Activated T-cell treated with anti-CD3 and anti-CD28 coated beads, Interleukin-2, amount 50 U/mL, for 24 hours (primary cell): ENCODE data around the gene PGAP1.
"Not testable (repeated sequence)": the region's sequence is repeated elsewhere in the genome, so short reads cannot be mapped to it uniquely, and the experiment has no call there.

Source experiments
- DNase-seq: peaks from one replicate; pipeline ENCODE4 v3.0.0-alpha.2; 2020
- H3K27ac Mint-ChIP-seq: 2 replicates; pipeline ENCODE4 v1.8.0; 2020; ENCODE audit warnings: mild to moderate bottlenecking, mixed read lengths
- H3K27me3 Mint-ChIP-seq: 2 replicates; pipeline ENCODE4 v1.8.0; 2020; ENCODE audit warnings: mixed read lengths
- H3K36me3 Mint-ChIP-seq: 2 replicates; pipeline ENCODE4 v1.8.0; 2020; ENCODE audit warnings: low read depth, mixed read lengths
- H3K4me1 Mint-ChIP-seq: 2 replicates; pipeline ENCODE4 v1.8.0; 2020; ENCODE audit warnings: low read depth, mixed read lengths
- H3K4me3 Mint-ChIP-seq: 2 replicates; pipeline ENCODE4 v1.8.0; 2020; ENCODE audit warnings: mild to moderate bottlenecking, moderate library complexity, mixed read lengths
- H3K9me3 Mint-ChIP-seq: 2 replicates; pipeline ENCODE4 v1.8.0; 2020; ENCODE audit warnings: mixed read lengths

Gene PGAP1

GRCh38 chr2:196931555-196931954, 5.0 kb upstream of the PGAP1 start:
- peaks cover 7% of the 10 kb centered on the region for H3K36me3 Mint-ChIP-seq
- H3K4me3 Mint-ChIP-seq: no peak overlapping the region
- H3K27me3 Mint-ChIP-seq: no peaks in the 10 kb centered on the region
- H3K9me3 Mint-ChIP-seq: no peaks in the 10 kb centered on the region
- no peak overlapping the region for H3K27ac Mint-ChIP-seq
- H3K4me1 Mint-ChIP-seq: peaks cover 15% of the 10 kb centered on the region
- DNase-seq: no peak

GRCh38 chr2:196927376-196928225, 1.1 kb upstream of the PGAP1 start:
- H3K9me3 Mint-ChIP-seq: no peaks in the 10 kb centered on the region
- no peaks in the 10 kb centered on the region for H3K27me3 Mint-ChIP-seq
- peak; percentile 56 for DNase-seq
- peaks cover 38% of the 10 kb centered on the region for H3K4me1 Mint-ChIP-seq
- H3K4me3 Mint-ChIP-seq: peak overlapping the region; percentile 95
- H3K27ac Mint-ChIP-seq: peak overlapping the region; percentile 99
- peaks cover 20% of the 10 kb centered on the region for H3K36me3 Mint-ChIP-seq

GRCh38 chr2:196925768-196926561, 542 bp downstream of the PGAP1 start:
- Mint-ChIP-seq H3K9me3 (no peaks in the 10 kb centered on the region), H3K27ac (peak overlapping the region; percentile 99), H3K27me3 (no peaks in the 10 kb centered on the region), H3K4me3 (peak overlapping the region; percentile 95), H3K36me3 (peaks cover 20% of the 10 kb centered on the region), H3K4me1 (peaks cover 46% of the 10 kb centered on the region)
- peak; percentile 63 for DNase-seq

- Mint-ChIP-seq H3K9me3 (no peaks in the 10 kb centered on the region), H3K27ac (peak overlapping the region; percentile 99), H3K4me3 (peak overlapping the region; percentile 95), H3K4me1 (peaks cover 51% of the 10 kb centered on the region), H3K27me3 (no peaks in the 10 kb centered on the region), H3K36me3 (peaks cover 23% of the 10 kb centered on the region)
- no peak for DNase-seq
These were observed 1.3 kb downstream of the PGAP1 start for GRCh38 chr2:196925051-196925767.

GRCh38 chr2:196924051-196924450, 2.5 kb downstream of the PGAP1 start:
- Mint-ChIP-seq H3K9me3 (peaks cover under 1% of the 10 kb centered on the region), H3K4me1 (peaks cover 56% of the 10 kb centered on the region), H3K36me3 (peaks cover 31% of the 10 kb centered on the region), H3K27me3 (no peaks in the 10 kb centered on the region), H3K27ac (no peak overlapping the region), H3K4me3 (peak overlapping the region; percentile 95)
- no peak for DNase-seq

GRCh38 chr2:196918927-196919326, 7.6 kb downstream of the PGAP1 start:
- peaks cover 9% of the 10 kb centered on the region for H3K9me3 Mint-ChIP-seq
- no peak for DNase-seq
- H3K4me3 Mint-ChIP-seq: no peak overlapping the region
- peaks cover 58% of the 10 kb centered on the region for H3K36me3 Mint-ChIP-seq
- H3K27me3 Mint-ChIP-seq: no peaks in the 10 kb centered on the region
- H3K4me1 Mint-ChIP-seq: peaks cover 58% of the 10 kb centered on the region
- H3K27ac Mint-ChIP-seq: peak overlapping the region; percentile 1

- DNase-seq: no peak
- H3K27me3 Mint-ChIP-seq: no peaks in the 10 kb centered on the region
- H3K36me3 Mint-ChIP-seq: peaks cover 69% of the 10 kb centered on the region
- H3K4me1 Mint-ChIP-seq: peaks cover 53% of the 10 kb centered on the region
- H3K27ac Mint-ChIP-seq: no peak overlapping the region
- H3K4me3 Mint-ChIP-seq: no peak overlapping the region
- peaks cover 9% of the 10 kb centered on the region for H3K9me3 Mint-ChIP-seq
These were observed 8.7 kb downstream of the PGAP1 start for GRCh38 chr2:196917802-196918201.

GRCh38 chr2:196915507-196916189, 10.9 kb downstream of the PGAP1 start:
- Mint-ChIP-seq H3K27ac (peak overlapping the region; percentile 94), H3K9me3 (peaks cover 9% of the 10 kb centered on the region), H3K4me1 (peaks cover 41% of the 10 kb centered on the region), H3K27me3 (no peaks in the 10 kb centered on the region), H3K4me3 (peak overlapping the region; percentile 31), H3K36me3 (peaks cover 81% of the 10 kb centered on the region)
- DNase-seq: no peak

GRCh38 chr2:196914867-196915460, 11.5 kb downstream of the PGAP1 start:
- no peak for DNase-seq
- peak overlapping the region; percentile 94 for H3K27ac Mint-ChIP-seq
- H3K4me1 Mint-ChIP-seq: peaks cover 38% of the 10 kb centered on the region
- peaks cover 9% of the 10 kb centered on the region for H3K9me3 Mint-ChIP-seq
- peak overlapping the region; percentile 31 for H3K4me3 Mint-ChIP-seq
- H3K27me3 Mint-ChIP-seq: no peaks in the 10 kb centered on the region
- H3K36me3 Mint-ChIP-seq: peaks cover 78% of the 10 kb centered on the region

- peaks cover 6% of the 10 kb centered on the region for H3K9me3 Mint-ChIP-seq
- H3K36me3 Mint-ChIP-seq: peaks cover 67% of the 10 kb centered on the region
- peaks cover 30% of the 10 kb centered on the region for H3K4me1 Mint-ChIP-seq
- H3K27me3 Mint-ChIP-seq: no peaks in the 10 kb centered on the region
- no peak for DNase-seq
- peak overlapping the region; percentile 94 for H3K27ac Mint-ChIP-seq
- H3K4me3 Mint-ChIP-seq: no peak overlapping the region
These were observed 12.8 kb downstream of the PGAP1 start for GRCh38 chr2:196913691-196914090.

GRCh38 chr2:196905365-196905764, 21.1 kb downstream of the PGAP1 start:
- not testable (repeated sequence) for H3K27me3 Mint-ChIP-seq, DNase-seq, H3K27ac Mint-ChIP-seq, H3K4me1 Mint-ChIP-seq, H3K9me3 Mint-ChIP-seq
- peaks cover 30% of the 10 kb centered on the region for H3K36me3 Mint-ChIP-seq
- peak overlapping the region; percentile 23 for H3K4me3 Mint-ChIP-seq

GRCh38 chr2:196902828-196903227, 23.7 kb downstream of the PGAP1 start:
- Mint-ChIP-seq H3K9me3 (no peaks in the 10 kb centered on the region), H3K4me3 (no peak overlapping the region), H3K27ac (no peak overlapping the region), H3K4me1 (peaks cover 2% of the 10 kb centered on the region), H3K36me3 (peaks cover 54% of the 10 kb centered on the region), H3K27me3 (no peaks in the 10 kb centered on the region)
- no peak for DNase-seq

GRCh38 chr2:196900843-196901242, 25.7 kb downstream of the PGAP1 start:
- H3K4me3 Mint-ChIP-seq: no peak overlapping the region
- H3K4me1 Mint-ChIP-seq: peaks cover 2% of the 10 kb centered on the region
- H3K27ac Mint-ChIP-seq: no peak overlapping the region
- peaks cover 70% of the 10 kb centered on the region for H3K36me3 Mint-ChIP-seq
- H3K27me3 Mint-ChIP-seq: no peaks in the 10 kb centered on the region
- no peak for DNase-seq
- H3K9me3 Mint-ChIP-seq: no peaks in the 10 kb centered on the region

GRCh38 chr2:196899976-196900375, 26.5 kb downstream of the PGAP1 start:
- no peaks in the 10 kb centered on the region for H3K27me3 Mint-ChIP-seq
- no peak overlapping the region for H3K27ac Mint-ChIP-seq
- DNase-seq: no peak
- H3K36me3 Mint-ChIP-seq: peaks cover 74% of the 10 kb centered on the region
- H3K4me1 Mint-ChIP-seq: no peaks in the 10 kb centered on the region
- no peak overlapping the region for H3K4me3 Mint-ChIP-seq
- no peaks in the 10 kb centered on the region for H3K9me3 Mint-ChIP-seq
